Nephron (organoid): ENCODE data around the gene IL17RE.

Experiments
- H3K27ac Mint-ChIP-seq, 3 experiments: 2 replicates each; pipeline ENCODE4 v1.8.0; 2020; ENCODE audit warnings: mixed read lengths in 3 of 3, mild to moderate bottlenecking in 2 of 3, moderate library complexity in 1 of 3
- H3K27me3 Mint-ChIP-seq: 2 replicates; pipeline ENCODE4 v1.8.0; 2021; ENCODE audit warnings: low read depth, mild to moderate bottlenecking, moderate library complexity, mixed read lengths
- H3K36me3 Mint-ChIP-seq: 2 replicates; pipeline ENCODE4 v1.8.0; 2020; ENCODE audit warnings: low read depth, mixed read lengths
- H3K4me1 Mint-ChIP-seq: 2 replicates; pipeline ENCODE4 v1.8.0; 2020; ENCODE audit warnings: mixed read lengths
- H3K4me3 Mint-ChIP-seq, 3 experiments: 2 replicates each; pipeline ENCODE4 v1.8.0; 2020; ENCODE audit warnings: mild to moderate bottlenecking in 3 of 3, mixed read lengths in 3 of 3, moderate library complexity in 2 of 3
- H3K9me3 Mint-ChIP-seq: 2 replicates; pipeline ENCODE4 v1.8.0; 2020; ENCODE audit warnings: mixed read lengths
- TF ChIP-seq, protein P1 (sequence below), 3 experiments: fragments of 200-600 bp; sonication (generic); IDR thresholded peaks; one replicate each; pipeline ENCODE4 v1.5.0; 2021; ENCODE audit warnings: antibody characterized with exemption in 3 of 3; ENCODE audit not compliant: unreplicated experiment in 3 of 3

Gene IL17RE

DNA sequence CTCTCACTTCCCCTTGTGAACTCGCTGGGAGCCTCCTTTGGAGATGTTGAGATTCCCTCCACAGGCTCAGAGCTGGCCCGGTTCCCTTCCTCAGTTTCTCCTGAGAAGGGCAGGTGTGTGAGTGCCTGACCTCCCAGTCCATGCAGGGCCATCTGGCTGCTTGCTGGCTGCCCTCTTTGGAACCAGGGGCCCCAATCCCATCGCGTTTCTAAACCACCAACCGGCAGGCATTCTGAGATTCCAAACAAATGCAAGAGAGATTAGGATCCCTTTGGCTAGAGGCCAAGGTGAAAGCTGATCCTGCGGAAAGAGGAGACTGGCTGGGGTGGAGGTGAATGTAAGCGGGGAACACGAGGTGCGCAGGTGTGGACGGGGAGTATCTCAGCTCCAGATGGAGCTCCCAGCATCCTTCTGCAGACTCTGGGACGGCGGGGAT lies 52.4 kb downstream of the IL17RE start:
- H3K27me3 Mint-ChIP-seq, result peaks cover 4% of the 10 kb centered on the region
- H3K9me3 Mint-ChIP-seq, result no peaks in the 10 kb centered on the region
- H3K4me1 Mint-ChIP-seq, result peaks cover 29% of the 10 kb centered on the region
- TF ChIP-seq, protein P1, sequence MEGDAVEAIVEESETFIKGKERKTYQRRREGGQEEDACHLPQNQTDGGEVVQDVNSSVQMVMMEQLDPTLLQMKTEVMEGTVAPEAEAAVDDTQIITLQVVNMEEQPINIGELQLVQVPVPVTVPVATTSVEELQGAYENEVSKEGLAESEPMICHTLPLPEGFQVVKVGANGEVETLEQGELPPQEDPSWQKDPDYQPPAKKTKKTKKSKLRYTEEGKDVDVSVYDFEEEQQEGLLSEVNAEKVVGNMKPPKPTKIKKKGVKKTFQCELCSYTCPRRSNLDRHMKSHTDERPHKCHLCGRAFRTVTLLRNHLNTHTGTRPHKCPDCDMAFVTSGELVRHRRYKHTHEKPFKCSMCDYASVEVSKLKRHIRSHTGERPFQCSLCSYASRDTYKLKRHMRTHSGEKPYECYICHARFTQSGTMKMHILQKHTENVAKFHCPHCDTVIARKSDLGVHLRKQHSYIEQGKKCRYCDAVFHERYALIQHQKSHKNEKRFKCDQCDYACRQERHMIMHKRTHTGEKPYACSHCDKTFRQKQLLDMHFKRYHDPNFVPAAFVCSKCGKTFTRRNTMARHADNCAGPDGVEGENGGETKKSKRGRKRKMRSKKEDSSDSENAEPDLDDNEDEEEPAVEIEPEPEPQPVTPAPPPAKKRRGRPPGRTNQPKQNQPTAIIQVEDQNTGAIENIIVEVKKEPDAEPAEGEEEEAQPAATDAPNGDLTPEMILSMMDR (IDR thresholded peaks at IDR 0.05; ENCODE audit: unreplicated experiment in 3 of 3), result no peak
- peak overlapping the region in 2 of 3 experiments; percentile 0 to 26 for H3K27ac Mint-ChIP-seq
- peak overlapping the region in 1 of 3 experiments; percentile 5 for H3K4me3 Mint-ChIP-seq
- H3K36me3 Mint-ChIP-seq, result no peaks in the 10 kb centered on the region

- Mint-ChIP-seq H3K9me3 (no peaks in the 10 kb centered on the region), H3K27ac (peak overlapping the region in 1 of 3 experiments; percentile 0), H3K4me1 (peaks cover 29% of the 10 kb centered on the region), H3K36me3 (peaks cover 2% of the 10 kb centered on the region), H3K27me3 (peaks cover 4% of the 10 kb centered on the region), H3K4me3 (no peak overlapping the region)
- TF ChIP-seq, protein P1 (IDR thresholded peaks at IDR 0.05; ENCODE audit: unreplicated experiment in 3 of 3), result no peak
Measured at GRCh38 chr3:9955611-9956352, 53.1 kb downstream of the IL17RE start.

- TF ChIP-seq, protein P1 (IDR thresholded peaks at IDR 0.05; ENCODE audit: unreplicated experiment in 3 of 3), result peak in 1 of 3 experiments; percentile 12
- H3K9me3 Mint-ChIP-seq, result no peaks in the 10 kb centered on the region
- no peak overlapping the region for H3K27ac Mint-ChIP-seq
- H3K36me3 Mint-ChIP-seq, result peaks cover 7% of the 10 kb centered on the region
- peaks cover 4% of the 10 kb centered on the region for H3K27me3 Mint-ChIP-seq
- peaks cover 25% of the 10 kb centered on the region for H3K4me1 Mint-ChIP-seq
- H3K4me3 Mint-ChIP-seq, result no peak overlapping the region
Measured at GRCh38 chr3:9957214-9957613, 54.6 kb downstream of the IL17RE start.

DNA sequence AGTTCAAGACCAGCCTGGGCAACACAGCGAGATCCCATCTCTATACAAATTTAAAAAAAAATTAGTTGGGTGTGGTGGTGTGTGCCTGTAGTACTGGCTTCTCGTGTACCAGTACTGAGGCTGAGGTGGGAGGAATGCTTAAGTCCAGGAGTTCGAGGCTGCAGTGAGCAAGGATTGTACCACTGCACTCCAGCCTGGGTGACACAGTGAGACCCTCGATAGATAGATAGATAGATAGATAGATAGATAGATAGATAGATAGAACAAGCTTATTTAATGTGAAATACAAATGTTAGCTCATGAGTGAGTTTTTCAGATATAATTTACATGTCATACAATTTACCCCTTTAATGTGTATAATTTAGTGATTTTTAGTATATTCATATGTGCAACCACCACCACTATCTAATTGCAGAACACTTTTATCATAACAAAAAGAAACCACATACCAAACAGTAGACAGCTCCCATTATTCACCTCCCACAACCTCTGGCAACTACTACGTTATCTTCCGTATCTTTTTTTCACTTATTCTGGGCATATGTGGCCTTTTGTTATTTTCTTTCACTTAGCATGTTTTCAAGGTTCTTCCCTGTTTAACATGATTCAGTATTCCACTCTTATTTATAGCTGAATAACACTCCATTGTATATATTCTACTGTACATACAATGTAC lies 62.7 kb downstream of the IL17RE start:
- Mint-ChIP-seq H3K9me3 (no peaks in the 10 kb centered on the region), H3K36me3 (peaks cover 63% of the 10 kb centered on the region), H3K4me3 (no peak overlapping the region), H3K4me1 (no peaks in the 10 kb centered on the region), H3K27ac (no peak overlapping the region), H3K27me3 (no peaks in the 10 kb centered on the region)
- TF ChIP-seq, protein P1 (IDR thresholded peaks at IDR 0.05; ENCODE audit: unreplicated experiment in 3 of 3), result no peak
